GM12873 (cell line): ENCODE measurements around the gene GNG13.

Source experiments
- TF ChIP-seq, protein P1 (sequence below): IDR thresholded peaks from 2 replicates; pipeline ENCODE4 v1.5.1; 2012; ENCODE audit warnings: low read depth, mild to moderate bottlenecking, moderate library complexity, low read length, control low read depth; ENCODE audit not compliant: insufficient read depth; ENCODE audit errors: missing control alignments

The GNG13 gene

DNA sequence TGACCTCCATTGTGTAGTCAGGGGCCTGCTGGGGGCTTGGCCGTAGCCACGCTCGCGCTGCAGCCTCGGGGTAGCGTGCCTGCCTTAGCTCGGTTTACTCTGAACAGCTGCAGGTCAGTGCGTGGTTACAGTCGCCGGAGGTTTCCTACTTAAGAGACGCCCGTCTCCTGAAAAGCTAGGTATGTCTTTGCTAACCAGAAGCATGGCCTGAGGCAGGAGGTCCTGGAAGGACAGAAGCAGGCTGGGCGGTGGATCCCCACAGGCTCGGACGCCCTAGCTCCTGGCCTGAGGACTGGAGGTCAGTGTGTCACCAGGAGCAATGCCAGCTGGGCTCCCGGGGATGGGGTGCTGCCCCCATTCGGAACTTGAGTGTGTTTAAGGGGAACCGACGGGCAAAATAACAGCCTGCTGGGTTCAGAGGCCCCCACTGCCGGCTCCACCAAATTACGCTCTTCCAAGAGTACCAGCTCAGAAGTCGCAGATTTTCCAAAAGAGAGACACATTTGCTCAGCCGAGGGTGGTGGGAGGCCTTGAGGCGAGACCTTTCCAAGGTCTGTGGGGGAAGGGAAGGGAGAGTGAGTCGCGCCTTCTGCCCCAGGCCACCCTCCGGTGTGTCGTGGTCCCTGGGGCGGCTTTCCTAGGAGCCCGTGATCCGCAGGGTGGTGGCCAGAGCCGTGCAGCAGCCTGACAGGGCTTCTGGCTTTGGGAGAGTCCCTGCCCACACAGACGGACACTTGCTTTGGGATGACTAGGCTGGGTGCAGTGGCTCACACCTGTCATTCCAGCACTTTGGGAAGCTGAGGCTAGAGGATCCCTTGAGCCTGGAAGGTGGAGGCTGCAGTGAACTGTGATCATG lies 3.9 kb upstream of the GNG13 start:
- TF ChIP-seq, protein P1, sequence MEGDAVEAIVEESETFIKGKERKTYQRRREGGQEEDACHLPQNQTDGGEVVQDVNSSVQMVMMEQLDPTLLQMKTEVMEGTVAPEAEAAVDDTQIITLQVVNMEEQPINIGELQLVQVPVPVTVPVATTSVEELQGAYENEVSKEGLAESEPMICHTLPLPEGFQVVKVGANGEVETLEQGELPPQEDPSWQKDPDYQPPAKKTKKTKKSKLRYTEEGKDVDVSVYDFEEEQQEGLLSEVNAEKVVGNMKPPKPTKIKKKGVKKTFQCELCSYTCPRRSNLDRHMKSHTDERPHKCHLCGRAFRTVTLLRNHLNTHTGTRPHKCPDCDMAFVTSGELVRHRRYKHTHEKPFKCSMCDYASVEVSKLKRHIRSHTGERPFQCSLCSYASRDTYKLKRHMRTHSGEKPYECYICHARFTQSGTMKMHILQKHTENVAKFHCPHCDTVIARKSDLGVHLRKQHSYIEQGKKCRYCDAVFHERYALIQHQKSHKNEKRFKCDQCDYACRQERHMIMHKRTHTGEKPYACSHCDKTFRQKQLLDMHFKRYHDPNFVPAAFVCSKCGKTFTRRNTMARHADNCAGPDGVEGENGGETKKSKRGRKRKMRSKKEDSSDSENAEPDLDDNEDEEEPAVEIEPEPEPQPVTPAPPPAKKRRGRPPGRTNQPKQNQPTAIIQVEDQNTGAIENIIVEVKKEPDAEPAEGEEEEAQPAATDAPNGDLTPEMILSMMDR: no peak

DNA sequence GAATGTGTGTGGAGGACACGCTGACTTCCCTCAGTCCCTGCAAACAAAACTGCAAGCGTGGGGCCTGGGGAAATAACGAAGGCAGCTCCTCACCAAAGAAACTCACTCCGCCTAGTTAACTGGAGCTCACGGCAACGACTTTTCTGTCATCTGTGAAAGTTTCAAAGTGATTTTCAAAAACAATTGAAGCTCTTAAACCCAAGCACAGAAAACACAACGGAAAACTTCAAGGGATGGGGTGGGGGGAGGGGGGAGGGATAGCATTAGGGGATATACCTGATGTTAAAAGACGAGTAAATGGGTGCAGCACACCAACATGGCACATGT lies 3.2 kb upstream of the GNG13 start:
- TF ChIP-seq, protein P1: no peak

DNA sequence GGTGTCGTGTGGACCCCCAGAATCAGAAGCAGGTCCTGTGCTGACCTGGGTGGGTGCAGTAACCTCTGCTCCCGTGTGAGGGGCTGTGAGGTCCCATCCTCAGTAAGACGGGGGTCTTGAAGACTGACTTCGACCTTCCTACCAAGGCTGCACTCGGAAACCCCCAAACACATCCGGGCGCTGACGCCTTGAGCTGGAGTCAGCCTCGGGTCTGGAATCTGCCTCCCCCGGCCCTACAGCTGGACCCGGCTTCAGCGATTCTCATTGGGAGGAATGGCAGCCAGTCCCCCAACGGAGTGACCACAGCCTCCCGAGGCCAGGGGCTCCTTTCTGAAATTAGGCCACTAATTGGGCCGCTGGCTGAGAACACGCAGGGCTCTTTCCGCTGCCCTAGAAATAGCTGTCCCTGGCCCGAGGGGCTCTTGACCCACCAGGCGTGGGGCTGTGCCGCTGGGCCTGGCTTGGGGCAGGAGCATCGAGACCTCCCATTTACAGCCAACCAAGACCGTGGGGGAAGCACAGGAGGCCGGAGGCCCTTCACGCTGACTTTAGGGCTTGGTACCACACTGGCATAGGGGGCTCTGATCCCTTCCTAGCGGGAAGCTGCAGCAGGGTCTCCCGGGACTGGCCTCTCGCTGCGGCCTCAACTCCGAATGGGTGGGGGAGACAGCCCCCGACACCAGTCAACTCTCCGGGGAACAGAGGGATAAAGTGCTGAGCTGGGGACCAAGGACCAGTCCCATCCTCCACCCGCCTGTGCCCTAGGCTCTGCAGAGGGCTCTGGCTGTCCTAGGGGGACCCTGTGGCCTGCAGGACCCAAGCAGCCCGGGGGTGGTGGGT lies 2.6 kb upstream of the GNG13 start:
- TF ChIP-seq, protein P1: no peak

DNA sequence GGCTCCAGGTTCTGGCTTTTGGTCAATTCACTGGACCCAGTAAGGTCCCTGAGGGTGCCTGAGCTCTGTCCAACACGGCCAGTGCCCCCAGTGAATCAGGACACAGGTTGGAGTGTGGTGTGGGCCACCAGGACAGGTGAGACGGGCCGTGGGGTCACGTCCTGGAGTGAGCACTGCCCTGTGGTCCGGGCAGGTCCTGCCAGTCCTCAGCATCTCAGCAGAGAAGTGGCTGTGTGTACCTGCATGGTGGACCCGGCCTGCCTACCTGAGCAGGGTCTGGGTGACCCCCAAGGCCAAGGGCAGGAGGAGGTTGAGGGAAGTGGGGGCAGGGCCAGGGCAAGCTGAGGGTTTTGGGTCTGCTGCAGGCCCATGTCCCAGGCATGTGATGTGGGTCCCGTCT lies 1.9 kb upstream of the GNG13 start:
- TF ChIP-seq, protein P1: no peak

DNA sequence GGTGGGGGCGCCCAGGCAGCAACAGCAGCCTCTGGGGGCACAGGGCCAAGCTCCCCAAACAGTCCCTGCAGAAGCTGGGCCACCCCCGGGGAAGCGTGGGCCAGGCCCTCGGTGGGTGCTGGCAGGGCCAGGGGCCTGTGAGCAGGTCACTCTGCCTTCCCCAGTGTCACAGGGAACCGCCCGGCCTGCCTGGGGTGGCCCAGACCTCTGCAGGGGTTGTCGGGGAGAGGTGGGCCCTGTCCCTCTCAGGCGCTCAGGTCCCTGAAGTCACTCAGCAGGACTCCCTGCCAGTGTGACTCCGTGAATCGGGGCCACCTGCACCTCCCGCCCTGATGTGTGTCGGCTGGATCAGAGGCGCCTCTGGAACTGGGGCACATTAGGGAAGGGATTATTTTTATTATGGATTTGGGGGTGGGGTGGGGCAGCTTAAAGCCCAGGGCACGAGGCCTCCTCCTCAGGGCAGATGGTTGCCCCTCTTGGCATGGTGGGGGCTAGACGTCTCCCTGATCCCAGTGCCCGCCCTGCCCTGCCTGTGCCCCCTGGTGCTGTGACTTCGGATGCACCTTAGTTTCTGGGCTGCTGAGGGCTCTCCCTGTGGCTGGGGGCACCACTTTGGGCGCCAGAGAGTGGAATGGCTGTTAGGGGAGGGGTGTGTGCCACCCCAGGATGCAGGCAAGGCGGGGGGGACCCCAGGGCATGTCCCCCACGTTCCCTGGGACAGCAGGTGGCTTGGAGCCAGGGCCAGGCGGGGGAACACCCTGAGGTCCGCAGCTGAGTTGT lies 1.2 kb upstream of the GNG13 start:
- TF ChIP-seq, protein P1: no peak

DNA sequence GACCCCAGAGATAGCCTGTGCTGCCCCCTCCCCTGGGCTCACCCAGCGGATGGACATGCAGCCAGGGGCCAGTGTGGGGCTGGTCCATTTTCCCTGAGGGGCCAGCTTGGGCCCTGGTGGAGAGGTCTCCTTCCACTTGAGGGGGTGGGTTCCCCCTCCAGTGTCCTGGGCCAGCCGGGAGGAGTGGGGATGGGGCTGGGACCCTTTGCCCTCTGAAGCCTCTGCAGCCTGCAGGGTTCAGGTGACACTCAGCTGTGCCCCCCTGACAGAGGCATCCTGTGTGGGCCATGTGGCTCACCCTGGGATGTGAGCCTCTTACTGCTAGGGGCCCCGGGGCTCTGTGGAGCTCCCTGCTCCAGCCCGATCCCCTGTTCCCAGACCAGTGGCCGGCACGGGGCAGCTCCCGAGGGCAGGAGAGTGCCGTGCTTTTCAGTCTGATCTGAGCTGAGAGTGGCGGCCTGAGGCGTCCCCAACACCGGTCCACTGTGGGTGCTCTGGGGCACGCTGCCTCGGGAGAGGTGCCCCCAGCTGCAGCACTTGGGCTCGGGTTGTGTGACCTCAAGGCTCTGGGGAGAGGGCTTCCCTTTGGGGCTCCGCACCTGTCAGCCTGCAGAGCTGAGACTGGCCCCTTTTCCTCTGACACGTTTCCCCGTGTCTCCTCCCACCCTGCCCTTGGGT lies 439 bp upstream of the GNG13 start:
- TF ChIP-seq, protein P1: no peak
